Hepatocyte (in vitro differentiated cells): Measurements from ENCODE around the gene CHRNE.

Experiments used
- CTCF ChIP-seq: fragments of 200-600 bp; sonication (generic); IDR thresholded peaks from 2 replicates; pipeline ENCODE4 v1.5.1; 2016; ENCODE audit warnings: antibody characterized with exemption, mild to moderate bottlenecking; ENCODE audit not compliant: poor library complexity
- EZH2 ChIP-seq: fragments of 200-600 bp; sonication (generic); IDR thresholded peaks from 2 replicates; pipeline ENCODE4 v1.6.1; 2016; ENCODE audit warnings: antibody characterized with exemption, mild to moderate bottlenecking, borderline replicate concordance
- EZH2phosphoT487 ChIP-seq: fragments of 200-600 bp; sonication (generic); IDR thresholded peaks from one replicate; pipeline ENCODE4 v1.6.1; 2018; ENCODE audit warnings: antibody characterized with exemption, mild to moderate bottlenecking, low read depth, moderate library complexity; ENCODE audit not compliant: unreplicated experiment, severe bottlenecking

- TF ChIP-seq CTCF: no peak
- TF ChIP-seq EZH2: no peak
- TF ChIP-seq EZH2phosphoT487: no peak
Observed at GRCh38 chr17:4938069-4938491, 35.2 kb upstream of the CHRNE start.
